Effector CD8-positive, alpha-beta T cell (primary cell): Measurements from ENCODE around the gene MYRFL.
"Not testable (repeated sequence)": the region's sequence is repeated elsewhere in the genome, so short reads cannot be mapped to it uniquely, and the experiment has no call there.

Source experiments
- DNase-seq: peaks from one replicate; lab custom pipeline; 2025; lab: John Stamatoyannopoulos, UW

Gene MYRFL

DNA sequence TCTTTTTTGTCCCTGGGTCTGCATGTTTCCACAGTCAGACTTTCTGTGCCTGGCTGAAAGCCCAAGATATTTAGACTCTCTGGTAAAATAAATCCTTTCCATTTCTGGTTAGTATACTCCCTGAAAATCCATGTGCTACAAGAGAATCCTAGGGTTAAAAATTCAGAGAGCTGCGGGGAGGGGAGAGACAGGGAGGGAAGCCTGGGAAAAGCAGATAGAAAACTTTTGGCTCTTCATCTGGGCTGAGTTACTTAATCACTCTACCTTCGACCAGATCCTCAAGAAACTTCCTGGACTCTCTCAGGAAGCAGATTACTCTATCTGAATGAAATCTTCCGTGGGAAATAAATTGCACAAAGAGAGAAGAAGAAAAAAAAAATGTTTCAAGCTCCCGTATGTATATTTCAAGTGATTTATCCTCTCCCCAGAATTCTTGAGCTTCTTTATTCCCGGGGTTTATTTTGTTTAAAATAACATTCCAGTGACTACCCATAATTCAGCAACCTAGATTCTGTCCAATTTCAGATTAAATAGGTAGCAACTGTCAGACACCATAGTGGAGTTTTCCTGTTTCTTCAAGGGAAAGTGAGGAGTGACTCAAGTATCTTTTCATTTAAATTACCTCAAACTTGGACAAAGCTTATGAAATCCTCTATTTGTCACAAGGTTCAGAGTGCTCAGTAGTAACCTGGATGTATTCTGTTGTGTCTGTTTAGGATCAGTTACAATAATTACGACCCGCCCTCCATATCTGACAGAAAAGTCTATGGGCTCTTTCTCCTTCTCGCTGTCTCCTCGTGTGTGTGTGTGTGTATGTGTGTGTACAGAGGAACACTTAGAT, 163.7 kb downstream of the MYRFL start:
- no peak for DNase-seq

- no peak for DNase-seq
Observed at GRCh38 chr12:69991690-69992288, 166.8 kb downstream of the MYRFL start.

GRCh38 chr12:69993433-69993832, 168.4 kb downstream of the MYRFL start:
- no peak for DNase-seq

DNA sequence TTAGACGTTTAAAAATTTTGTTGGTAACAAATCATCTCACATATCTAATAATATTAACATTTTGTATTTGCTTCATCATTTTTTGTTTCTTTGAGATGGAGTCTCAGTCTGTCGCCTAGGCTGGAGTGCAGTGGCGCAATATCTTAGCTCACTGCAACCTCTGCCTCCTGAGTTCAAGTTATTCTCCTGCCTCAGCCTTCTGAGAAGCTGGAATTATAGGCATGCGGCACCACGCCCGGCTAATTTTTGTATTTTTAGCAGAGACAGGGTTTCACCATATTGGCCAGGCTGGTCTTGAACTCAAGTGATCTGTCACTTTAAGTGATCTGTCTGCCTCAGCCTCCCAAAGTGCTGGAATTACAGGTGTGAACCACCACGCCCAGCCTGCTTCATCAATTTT, 169.1 kb downstream of the MYRFL start:
- DNase-seq: not testable (repeated sequence)

DNA sequence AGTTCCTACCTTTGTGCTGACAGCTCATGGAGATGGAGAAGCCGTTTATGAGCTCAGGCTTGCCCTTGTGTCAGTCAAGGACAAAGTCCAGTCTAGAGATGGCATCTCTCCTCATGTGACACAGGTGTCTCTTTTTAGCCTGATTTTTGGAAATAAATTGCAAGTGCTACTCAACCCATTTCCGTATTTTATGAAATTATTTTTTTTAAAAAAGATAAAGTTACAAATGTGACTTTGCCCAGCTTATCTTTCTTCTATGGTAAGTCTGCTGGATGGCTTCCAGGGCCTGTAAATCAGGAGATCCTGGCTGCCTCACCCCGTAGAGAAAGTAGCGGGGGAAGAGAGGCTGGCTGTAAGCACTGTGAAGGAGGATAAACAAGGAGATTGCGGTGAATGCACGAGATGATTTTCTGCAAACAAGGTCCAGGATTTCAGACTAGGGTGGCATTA, 169.7 kb downstream of the MYRFL start:
- no peak for DNase-seq

DNA sequence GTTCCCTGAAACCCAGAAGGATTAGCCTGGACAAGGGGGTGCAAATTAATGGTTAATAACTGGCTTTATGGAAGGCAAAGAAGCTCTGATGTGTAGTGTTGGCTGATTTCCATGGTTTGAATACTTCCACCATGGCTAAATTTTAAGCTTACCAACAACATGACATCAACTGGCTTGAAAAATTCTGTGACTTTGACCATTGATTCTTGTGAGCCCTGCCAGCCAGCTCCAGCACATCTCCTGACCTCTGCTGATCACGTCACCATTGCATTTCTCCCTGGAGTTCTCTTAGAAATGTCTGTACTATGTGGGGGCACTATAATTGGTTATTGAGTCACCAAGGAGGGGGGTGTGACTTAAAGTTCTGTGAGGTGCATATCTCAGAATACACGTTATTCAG, 171.2 kb downstream of the MYRFL start:
- DNase-seq: no peak

DNA sequence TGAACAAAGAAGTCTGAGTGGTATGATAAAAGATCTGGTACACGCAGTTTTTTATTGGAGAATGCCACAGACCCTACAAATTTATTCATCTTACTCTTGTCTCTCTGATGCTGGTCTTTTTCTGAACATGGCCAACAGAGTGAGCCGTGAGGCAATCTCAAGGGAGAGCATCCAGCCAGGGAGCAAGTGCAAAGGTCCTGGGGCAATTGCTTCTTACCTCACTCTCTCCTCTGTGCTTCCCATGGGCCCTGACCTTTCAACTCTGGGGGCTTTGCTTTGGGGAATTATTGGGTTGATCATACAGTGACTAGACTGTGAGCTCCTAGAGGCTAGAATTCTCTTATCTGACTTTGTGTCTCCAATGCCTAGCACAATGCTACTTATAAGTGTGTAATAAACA, 171.7 kb downstream of the MYRFL start:
- DNase-seq: no peak

GRCh38 chr12:69998011-69998410, 173.0 kb downstream of the MYRFL start:
- DNase-seq: no peak

- no peak for DNase-seq
Observed at GRCh38 chr12:69998922-69999321, 173.9 kb downstream of the MYRFL start.

DNA sequence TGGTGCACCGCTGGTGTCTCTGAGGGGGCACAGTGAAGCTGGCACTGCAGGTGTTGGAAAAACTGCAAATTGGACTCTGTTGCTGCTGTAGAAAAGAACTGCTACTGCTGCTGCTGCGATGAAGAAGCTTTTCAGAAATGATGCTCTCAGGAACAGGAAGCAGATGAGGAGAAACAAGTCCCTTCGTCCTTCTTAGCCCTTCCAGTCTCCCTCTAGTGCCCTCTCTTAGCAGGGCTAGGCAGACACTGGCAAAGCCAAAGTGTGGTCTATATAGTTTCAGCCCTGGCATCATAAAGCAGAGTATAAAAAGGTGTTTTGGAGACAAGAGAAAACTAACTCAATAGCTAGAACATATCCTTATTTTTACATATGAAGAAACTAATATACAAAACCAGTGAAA, 174.5 kb downstream of the MYRFL start:
- no peak for DNase-seq

DNA sequence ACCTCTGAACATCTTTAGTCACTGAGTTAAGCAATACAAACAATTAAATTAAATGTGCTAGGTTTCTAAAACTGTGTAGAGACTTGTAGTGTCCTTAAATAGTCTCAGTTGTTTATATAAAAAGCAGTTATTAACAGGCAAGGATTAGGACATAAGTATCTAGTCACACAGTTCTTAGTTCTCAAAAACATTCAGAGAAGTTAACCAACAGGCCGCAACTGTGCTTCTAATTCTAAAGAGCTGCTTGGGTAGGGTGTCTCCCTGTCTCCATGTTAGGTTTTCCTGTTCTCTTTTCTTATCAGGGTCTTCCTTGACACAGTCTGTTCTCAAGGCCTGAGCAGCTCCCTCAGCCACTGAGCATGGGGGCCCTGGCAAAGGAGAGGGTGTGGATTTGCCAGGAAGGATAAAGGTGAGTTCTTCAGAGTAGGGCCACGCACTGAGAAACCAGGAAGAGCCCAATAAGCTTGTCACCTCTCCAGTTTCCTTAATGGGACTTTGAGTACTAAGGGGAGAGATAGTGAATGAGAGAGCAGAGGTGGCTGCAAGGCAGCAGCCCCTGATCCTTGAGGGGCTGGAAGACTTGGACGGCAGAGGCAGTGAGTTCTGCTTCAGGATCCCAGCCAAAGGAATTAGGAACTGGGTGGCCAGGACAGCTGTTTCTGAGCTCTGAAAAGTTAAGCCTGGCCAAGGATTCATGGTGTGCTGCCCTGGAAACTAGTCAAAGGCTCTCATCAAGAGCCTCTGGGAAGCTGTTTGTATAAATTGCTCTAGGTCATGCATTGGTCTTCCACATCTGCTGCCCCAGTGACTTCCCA, 177.3 kb downstream of the MYRFL start:
- DNase-seq: no peak

DNA sequence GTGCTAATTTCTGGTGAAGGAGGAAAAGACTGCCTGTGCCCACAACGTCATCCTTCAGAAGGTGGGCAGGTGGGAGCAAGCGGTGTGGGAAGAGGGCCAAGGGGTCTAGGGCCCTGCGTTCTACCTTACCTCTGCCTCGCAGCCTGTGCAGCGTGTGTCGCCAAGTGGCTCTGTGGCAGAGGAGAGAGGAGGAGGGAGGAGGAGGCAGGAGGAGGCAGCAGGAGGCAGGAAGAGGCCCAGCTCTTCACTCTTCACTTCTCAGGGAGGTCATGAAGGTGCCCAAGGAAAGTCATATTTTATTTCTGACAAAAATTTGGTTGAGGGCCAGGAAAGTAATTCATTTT, 177.9 kb downstream of the MYRFL start:
- no peak for DNase-seq

GRCh38 chr12:70005864-70006618, 181.0 kb downstream of the MYRFL start:
- no peak for DNase-seq

DNA sequence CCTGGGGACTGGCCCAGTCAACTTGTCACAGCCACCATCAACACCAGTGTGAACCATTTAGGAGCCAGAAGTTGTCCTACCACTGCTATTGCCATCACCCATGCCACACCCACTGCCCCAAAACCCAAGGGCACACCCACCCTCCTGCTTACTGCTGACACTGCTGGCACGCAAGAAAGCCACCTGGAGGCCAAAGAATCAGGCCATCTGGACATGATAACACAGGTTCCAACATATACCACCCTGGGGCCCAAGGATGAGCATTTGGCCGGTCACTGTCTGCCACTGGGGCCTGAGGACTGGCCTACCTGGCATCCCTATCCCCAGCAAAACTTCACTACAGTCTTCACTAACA, 181.6 kb downstream of the MYRFL start:
- no peak for DNase-seq

DNA sequence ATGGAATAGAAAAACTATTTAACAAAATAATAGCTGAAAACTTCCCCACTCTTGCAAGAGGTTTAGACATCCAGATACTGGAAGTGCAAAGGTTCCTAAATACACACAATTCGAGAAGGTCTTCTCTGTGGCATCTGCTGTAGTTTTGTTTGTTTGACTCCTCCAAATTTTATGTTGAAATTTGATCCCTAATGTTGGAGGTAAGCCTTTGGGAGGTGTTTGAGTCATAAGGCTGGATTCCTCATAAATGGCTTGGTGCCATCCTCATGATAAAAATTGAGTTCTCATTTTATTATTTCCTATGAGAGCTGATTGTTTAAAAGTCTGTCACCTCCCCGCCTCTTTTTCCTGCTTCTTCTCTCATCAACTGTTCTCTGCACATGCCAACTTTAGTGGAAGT, 182.7 kb downstream of the MYRFL start:
- no peak for DNase-seq
